Fibroblast of mammary gland (primary cell): ENCODE measurements around the gene MAP4K3.
A peak's percentile ranks its signal among the peaks of the same experiment; 100 is the strongest.
"Not testable (repeated sequence)": the region's sequence is repeated elsewhere in the genome, so short reads cannot be mapped to it uniquely, and the experiment has no call there.

Experiments
- DNase-seq: peaks from one replicate; pipeline ENCODE4 v3.0.0-alpha.2; 2010; ENCODE audit warnings: low read depth
- H3K4me3 ChIP-seq: 2 replicates; pipeline ENCODE4 v1.5.1; 2011; ENCODE audit warnings: low read depth, mild to moderate bottlenecking, low read length, moderate library complexity; ENCODE audit not compliant: control insufficient read depth
- TF ChIP-seq, protein P1 (sequence below): conservative IDR thresholded peaks from 2 replicates; pipeline ENCODE4 v1.5.1; 2011; ENCODE audit warnings: low read depth, low read length, inconsistent platforms; ENCODE audit not compliant: control insufficient read depth, insufficient read depth

The MAP4K3 gene

DNA sequence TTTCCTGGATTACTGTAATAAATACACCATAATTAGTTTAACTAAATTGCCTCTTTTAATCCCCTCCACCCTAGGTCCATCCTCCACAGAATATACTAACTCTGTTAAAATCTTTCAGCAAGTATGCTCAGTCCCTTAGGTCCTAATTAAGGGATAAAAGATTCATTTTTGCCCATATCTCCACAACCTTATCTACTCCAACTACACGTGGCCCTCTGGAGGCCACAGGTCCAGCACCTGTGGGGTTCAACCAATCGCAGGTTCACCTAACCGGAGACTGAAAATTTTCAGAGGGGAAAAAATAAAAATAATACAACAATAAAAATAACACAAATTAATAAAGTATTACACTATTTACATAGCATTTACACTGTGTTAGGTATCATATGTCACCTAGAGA lies 86.4 kb downstream of the MAP4K3 start:
- H3K4me3 ChIP-seq, result no peak overlapping the region
- TF ChIP-seq, protein P1, sequence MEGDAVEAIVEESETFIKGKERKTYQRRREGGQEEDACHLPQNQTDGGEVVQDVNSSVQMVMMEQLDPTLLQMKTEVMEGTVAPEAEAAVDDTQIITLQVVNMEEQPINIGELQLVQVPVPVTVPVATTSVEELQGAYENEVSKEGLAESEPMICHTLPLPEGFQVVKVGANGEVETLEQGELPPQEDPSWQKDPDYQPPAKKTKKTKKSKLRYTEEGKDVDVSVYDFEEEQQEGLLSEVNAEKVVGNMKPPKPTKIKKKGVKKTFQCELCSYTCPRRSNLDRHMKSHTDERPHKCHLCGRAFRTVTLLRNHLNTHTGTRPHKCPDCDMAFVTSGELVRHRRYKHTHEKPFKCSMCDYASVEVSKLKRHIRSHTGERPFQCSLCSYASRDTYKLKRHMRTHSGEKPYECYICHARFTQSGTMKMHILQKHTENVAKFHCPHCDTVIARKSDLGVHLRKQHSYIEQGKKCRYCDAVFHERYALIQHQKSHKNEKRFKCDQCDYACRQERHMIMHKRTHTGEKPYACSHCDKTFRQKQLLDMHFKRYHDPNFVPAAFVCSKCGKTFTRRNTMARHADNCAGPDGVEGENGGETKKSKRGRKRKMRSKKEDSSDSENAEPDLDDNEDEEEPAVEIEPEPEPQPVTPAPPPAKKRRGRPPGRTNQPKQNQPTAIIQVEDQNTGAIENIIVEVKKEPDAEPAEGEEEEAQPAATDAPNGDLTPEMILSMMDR, result no peak
- DNase-seq, result no peak

DNA sequence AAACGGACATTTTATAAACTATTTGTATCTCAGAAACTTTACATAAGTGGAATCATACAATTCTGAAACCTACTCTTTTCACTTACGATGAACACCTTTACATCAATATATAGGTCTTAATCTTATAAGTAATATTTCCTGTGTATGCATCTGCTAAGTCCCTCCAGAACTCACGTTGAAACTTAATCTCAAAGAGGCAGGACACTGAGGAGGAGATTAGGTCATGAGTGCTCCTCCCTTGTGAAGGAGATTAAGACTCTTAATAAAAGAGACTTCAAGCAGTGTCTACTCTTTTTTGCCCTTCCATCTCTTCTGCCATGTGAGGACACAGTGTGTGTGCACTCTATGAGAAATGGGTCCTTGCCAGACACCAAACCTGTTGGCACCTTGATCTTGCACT lies 98.6 kb downstream of the MAP4K3 start:
- no peak for DNase-seq
- H3K4me3 ChIP-seq, result no peak overlapping the region
- TF ChIP-seq, protein P1, result no peak

DNA sequence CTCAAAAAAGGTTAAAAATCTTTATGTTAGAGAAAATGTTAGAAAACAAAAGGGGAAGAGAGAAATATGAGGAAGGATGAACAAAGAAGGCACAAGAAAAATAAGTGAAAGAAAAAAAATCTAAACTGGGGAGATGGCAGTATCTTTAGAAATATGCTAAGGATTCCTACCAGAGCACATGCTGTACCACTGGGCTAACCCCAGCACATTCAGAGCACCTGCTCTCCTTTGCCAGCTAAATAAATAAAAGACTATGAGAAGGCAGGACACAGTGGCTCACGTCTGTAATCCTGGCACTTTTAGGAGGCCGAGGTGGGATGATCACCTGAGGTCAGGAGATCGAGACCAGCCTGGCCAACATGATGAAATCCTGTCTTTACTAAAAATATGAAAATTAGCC lies 101.2 kb downstream of the MAP4K3 start:
- DNase-seq, result no peak
- TF ChIP-seq, protein P1, result no peak
- no peak overlapping the region for H3K4me3 ChIP-seq

DNA sequence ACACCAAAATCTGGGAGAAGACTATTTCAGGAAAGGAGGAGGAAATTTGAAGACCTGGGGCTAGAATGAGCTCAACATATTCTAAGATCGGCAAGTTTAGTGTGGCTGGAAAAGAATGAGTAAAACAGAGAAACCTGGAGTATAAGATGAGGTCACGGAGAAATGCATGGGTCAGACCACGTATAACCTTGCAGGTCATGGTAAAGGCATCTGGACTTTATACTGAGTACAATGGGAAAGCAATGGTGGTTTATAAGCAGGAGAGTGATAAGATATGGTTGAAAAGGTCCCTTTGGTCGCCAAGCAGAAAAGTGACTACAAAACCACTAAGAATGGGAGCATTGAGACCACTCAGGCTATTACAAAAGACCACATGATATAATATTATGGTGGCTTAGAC lies 102.1 kb downstream of the MAP4K3 start:
- TF ChIP-seq, protein P1, result no peak
- no peak for DNase-seq
- H3K4me3 ChIP-seq, result no peak overlapping the region

DNA sequence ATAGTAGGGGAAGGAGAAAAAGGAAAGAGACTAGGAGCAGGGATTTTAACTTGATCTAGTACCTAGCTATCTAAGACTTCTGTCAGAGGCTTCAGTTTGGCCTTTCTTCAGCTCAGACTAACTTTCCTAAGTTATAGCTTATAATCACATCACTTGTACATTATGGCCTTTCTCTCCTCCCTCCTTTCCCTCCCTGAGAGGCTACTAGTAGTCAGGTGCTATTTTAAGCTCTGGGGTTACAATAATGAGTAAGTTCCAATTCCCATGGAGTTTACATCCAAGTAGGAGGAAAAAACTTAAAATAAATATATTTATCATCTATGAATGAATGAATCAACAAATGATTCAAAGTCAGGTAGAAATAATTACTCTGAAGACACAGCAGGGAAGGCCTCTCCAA lies 102.6 kb downstream of the MAP4K3 start:
- TF ChIP-seq, protein P1, result no peak
- DNase-seq, result no peak
- no peak overlapping the region for H3K4me3 ChIP-seq

DNA sequence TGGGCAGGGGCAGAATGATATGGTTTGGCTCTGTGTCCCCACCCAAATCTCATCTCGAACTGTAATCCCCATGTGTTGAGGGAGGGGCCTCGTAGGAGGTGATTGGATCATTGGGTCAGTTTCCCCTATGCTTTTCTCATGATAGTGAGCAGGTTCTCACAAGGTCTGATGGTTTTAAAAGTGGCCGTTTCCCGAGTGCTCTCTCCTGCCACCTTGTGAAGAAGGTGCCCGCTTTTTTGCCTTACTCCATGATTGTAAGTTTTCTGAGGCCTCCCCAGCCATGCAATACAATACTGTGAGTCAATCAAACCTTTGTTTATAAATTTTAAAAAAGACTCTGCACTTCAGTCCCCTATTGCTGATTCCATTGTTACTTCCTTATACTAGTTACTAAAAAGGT lies 110.4 kb downstream of the MAP4K3 start:
- no peak overlapping the region for H3K4me3 ChIP-seq
- TF ChIP-seq, protein P1, result no peak
- no peak for DNase-seq

DNA sequence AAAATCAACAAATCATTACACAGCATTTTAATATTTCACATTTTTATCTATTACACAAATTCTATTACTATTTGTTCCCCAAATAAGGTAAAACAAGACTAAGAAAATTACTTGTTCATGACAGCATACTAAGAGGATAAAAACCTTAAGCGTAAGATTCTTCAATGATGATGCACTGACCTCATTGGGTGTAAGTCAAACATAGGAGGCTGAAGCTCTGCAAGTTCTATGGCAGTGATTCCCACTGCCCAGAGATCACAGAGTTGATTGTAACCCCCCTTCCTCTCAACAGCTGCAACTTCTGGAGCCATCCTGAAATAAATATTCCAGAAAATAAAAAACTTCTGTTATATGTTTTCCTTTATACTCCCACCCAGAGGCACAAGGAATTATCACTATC lies 111.1 kb downstream of the MAP4K3 start:
- TF ChIP-seq, protein P1, result no peak
- peak; percentile 41 for DNase-seq
- H3K4me3 ChIP-seq, result no peak overlapping the region

DNA sequence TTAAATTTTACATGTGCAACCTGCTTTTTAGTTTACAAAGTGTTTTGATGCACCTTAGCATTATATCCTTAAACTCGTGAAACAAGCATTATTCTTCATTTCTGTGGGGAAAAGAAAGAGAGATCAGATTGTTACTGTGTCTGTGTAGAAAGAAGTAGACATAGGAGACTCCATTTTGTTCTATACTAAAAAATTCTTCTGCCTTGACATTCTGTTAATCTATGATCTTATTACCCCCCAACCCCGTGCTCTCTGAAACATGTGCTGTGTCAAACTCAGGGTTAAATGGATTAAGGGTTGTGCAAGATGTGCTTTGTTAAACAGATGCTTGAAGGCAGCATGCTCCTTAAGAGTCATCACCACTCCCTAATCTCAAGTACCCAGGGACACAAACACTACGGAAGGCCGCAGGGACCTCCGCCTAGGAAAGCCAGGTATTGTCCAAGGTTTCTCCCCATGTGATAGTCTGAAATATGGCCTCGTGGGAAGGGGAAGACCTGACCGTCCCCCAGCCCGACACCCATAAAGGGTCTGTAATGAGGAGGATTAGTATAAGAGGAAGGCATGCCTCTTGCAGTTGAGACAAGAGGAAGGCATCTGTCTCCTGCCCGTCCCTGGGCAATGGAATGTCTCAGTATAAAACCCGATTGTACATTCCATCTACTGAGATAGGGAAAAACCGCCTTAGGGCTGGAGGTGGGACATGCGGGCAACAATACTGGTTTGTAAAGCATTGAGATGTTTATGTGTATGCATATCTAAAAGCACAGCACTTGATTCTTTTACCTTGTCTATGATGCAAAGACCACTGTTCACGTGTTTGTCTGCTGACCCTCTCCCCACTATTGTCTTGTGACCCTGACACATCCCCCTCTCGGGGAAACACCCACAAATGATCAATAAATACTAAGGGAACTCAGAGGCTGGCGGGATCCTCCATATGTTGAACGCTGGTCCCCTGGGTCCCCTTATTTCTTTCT lies 115.7 kb downstream of the MAP4K3 start:
- not testable (repeated sequence) for H3K4me3 ChIP-seq, DNase-seq
